Measurements from ENCODE around the gene PLCXD1.

DNA sequence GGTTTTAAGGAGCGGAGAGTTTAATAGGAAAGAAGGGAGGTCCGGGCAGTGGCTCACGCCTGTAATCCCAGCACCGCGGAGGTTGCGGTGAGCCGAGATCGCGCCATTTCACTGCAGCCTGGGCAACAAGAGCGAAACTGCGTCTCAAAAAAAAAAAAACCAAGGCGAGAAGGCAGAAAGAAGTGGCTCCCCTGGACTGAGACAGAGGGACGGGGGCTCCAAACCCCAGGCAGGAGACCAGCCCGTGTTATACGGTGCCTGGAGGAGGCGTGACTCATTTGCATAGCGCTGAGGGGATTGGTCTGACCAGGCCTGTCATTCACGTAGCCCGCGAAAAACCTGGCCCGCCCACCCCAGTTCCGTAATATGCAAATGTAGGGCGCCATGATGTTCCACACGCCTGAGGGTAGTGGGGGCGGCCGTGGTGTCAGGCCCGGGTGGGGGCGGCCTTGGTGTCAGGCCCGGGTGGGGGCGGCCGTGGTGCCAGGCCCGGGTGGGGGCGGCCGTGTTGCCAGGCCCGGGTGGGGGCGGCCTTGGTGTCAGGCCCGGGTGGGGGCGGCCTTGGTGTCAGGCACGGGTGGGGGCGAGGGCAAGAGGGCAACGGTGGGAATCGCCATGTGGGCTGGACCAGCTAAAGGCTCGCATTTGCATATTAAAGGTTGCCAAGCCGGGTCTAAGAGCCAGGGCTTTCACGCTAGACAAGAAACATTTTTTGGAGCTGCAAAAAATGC, 2.1 kb downstream of the PLCXD1 start:
- TF ChIP-seq L3MBTL2 (conservative IDR thresholded peaks at IDR 0.05), result no peak
- TF ChIP-seq HDGF (IDR thresholded peaks at IDR 0.05; ENCODE audit: borderline replicate concordance), result no peak
- TF ChIP-seq FOXM1 (IDR thresholded peaks at IDR 0.05; ENCODE audit: borderline replicate concordance), result no peak
- no peak for TF ChIP-seq LEF1 (IDR thresholded peaks at IDR 0.05; ENCODE audit: borderline replicate concordance)
- TF ChIP-seq BHLHE40 (IDR thresholded peaks at IDR 0.05; ENCODE audit: borderline replicate concordance), result no peak
